Measurements from ENCODE around the gene SCAPER.
"Not testable (repeated sequence)": the region's sequence is repeated elsewhere in the genome, so short reads cannot be mapped to it uniquely, and the experiment has no call there.

The SCAPER gene

DNA sequence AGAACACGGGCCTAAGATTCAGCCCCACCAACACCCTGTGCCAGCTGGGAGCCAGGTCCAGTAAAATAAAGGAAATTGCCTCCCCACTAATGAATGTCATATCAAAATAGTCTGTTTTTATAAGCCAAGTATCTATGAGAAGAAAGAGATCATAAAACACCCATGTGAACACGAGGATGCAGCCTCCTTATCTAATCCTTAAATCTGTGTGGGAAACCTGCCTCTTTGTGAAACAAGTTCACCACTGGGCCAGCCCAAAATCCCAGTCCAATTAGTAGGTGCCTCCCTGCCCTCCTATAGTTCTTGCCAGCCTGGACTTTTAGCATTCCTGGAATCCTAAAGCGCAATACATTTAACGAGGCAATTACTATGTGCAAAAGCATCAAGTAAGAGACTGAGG lies 42.0 kb downstream of the SCAPER start:
- DNase-seq (ENCODE audit: low read depth) = no peak

DNA sequence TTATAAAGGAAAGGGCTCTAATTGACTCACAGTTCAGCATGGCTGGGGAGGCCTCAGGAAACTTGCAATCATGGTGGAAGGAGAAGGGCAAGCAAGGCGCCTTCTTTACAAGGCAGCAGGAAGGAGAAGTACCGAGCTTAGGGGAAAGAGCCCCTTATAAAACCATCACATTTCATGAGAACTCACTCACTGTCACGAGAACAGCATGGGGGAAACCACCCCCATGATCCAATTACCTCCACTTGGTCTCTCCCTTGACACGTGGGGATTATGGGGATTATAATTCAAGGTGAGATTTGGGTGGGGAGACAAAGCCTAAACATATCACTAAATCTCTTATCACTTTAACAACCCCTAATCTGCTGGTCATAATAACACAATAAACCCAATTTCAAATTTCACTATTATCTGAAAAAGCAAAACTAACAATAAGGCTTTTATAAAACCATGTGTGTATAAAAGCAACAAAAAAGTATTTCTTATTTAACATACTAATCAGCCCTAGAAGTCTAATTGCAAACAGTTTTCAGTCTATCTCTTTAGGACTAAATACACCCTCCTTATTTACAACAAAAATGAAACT lies 43.2 kb downstream of the SCAPER start:
- DNase-seq (ENCODE audit: low read depth) = no peak

DNA sequence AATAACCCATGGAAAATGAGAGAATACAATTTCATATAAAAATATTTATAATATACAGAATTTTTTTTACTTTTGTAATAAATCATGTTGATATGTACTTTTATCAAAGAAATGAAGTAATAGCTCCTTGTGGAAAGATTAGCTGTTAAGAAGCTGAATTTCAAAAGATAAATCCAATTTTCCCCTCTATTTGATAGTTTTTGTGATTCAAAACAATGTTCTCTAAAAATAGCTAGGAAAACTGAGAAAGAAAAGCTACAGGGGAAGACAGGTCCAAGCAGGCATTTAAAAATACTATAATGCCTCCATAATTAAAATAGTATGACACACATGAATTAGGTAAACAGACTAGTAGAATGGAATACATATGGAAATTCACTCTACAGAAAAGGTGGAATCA lies 44.9 kb downstream of the SCAPER start:
- no peak for DNase-seq (ENCODE audit: low read depth)

DNA sequence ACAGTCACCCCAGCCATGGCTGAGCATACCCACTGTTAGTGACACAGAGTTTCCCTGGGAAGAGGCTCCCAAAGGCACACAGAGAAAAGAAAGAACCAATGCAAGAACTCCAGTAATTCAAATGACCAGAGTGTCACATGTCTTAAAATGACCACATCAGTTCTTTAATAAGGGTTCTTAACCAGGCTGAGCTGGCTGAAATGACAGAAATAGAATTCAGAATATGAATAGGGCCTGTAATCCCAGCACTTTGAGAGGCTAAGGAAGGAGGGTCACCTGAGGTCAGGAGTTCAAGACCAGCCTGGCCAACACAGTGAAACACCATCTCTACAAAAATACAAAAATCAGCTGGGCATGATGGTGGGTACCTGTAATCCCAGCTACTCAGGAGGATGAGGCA lies 54.8 kb downstream of the SCAPER start:
- DNase-seq (ENCODE audit: low read depth) = not testable (repeated sequence)

DNA sequence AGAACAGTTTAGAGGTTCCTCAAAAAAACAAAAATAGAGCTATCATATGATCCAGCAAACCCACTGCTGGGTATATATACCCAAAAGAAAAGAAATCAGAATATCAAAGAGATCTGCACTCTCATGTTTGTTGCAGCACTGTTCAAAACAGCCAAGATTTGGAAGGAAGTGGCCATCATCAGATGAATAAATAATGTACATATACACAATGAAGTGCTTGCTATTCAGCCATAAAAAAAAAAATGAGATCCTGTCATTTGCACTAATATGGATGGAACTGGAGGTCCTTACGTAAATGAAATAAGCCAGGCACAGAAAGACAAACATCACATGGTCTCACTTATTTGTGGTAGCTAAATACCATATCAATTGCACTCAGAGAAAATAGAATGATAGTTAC lies 58.4 kb downstream of the SCAPER start:
- no peak for DNase-seq (ENCODE audit: low read depth)

DNA sequence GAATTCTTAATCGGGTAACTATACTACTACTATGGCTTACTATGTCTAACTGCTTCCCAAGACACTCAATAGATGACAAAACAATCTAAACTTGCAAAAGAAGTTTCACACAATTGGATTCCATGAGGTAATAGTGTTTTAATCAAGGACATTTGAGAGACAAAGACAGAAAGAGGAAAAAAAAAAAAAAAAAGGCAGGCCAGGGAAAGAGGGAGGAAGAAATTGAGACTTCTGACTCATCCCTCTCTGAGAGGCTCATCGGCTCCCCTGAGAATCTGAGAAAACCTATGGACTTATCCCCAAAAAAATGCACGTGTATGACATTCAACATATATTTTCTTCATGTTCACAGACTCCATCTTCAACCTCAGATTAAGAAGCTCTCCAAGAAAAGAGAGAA lies 61.0 kb downstream of the SCAPER start:
- DNase-seq (ENCODE audit: low read depth) = peak; percentile 16

DNA sequence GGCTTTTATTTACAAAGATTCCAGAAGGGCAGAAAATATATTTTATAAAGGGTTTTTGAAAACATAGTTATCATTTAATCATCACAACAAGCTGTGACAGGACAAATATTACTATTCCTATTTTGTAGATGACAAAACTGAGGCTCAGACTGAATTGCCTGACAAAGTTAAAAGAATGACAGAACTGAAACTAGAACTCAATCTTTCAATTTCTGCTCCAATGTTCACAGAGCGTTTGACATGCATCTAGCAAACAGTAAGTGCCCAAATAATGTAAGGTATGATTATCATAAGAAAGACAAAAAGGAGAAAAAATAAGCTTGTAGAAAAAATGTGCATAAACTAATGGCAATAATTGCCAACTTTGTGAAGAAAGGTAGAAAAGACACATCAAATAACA lies 61.9 kb downstream of the SCAPER start:
- DNase-seq (ENCODE audit: low read depth) = no peak

DNA sequence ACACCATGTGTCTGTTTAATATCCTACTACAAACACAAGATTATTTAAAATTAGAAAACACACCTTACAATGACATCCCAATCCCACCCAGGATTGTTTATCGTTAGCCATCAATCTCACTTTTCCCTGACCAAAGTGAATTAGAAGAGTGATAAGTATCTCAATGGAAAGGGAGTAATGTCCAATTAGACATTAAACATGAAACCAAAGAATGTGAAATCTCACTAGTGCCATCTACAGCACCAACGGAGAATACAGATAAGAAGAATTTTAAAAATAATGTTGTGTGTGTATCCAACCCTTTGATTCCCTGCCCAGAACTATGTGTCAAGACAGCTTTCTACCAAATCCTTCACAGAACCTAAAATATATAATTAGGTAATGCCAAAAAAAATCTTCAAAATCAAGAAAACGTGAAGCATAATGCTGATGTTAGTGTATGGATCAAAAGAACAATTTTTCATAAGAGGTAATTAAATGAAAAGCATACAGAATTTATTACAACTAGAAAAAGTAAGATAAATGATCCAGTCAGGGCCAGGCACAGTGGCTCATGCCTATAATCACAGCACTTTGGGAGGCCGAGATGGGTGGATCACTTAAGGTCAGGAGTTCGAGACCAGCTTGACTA lies 64.2 kb downstream of the SCAPER start:
- peak; percentile 52 for DNase-seq (ENCODE audit: low read depth)

DNA sequence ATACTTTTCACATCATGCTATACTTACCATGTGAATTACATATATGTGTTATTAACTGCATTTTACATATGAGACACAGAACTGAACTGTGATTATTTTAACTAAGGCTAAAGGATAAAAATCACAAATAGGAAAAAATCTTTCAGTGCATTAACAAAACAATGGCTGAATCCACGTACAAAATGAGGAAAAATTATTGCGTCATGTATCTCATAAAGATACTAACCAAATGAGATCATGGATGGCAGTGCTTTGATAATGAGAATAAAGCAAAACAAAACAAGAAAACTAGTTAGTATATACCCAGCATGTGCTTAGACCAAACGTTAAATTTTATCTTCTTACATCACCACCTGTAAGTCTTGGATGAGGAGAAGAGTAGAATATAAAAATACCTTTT lies 66.0 kb downstream of the SCAPER start:
- DNase-seq (ENCODE audit: low read depth) = peak; percentile 31

DNA sequence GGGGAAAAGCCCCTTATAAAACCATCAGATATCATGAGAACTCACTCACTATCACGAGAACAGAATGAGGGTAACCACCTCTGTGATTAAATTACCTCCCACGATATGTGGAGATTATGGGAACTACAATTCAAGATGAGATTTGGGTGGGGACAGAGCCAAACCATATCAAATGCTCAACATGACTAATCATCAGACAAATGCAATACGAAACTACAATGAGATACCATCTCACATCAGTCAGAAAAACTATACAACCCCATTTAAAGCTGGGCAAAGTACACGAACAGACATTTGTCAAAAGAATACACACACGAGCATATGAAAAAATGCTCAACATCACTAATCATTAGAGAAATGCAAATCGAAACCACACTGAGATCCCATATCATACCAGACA lies 67.7 kb downstream of the SCAPER start:
- DNase-seq (ENCODE audit: low read depth) = peak; percentile 2

DNA sequence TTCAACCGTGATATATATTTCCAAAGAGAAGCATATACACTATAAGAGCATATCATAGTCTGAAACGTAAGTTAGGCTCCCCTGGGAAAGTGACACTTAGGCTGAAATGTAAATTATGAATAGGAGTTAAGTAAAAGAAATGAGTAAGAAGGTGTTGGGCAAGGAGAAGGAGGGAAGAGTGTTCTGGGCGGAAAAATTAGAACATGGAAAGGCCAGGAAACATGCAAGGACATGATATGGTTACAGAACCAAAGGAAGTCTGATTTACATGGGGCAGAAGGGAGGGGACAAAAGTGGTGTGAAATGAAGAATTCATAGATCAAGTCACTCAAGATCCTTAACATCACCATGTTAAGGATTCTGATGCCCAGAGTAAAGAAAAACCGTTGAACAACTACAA lies 75.2 kb downstream of the SCAPER start:
- DNase-seq (ENCODE audit: low read depth) = no peak

DNA sequence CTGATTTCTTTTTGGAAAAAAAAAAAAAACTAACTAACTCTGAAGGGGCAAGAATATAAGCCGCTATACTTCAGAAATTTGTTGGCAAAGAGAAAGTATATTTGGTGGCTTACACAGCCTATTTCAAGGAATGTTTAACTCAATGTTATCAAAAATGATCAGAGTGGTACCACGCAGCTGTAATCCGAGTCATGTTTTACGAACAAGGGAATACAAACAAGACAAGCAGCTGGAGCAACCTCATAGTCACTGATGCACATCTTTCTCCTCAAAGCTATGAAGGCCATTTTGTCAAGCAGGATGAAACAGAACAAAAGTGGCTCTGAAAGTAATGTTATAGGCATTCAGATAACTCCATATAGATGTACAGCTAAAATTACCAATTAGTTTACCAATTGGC lies 81.2 kb downstream of the SCAPER start:
- no peak for DNase-seq (ENCODE audit: low read depth)

DNA sequence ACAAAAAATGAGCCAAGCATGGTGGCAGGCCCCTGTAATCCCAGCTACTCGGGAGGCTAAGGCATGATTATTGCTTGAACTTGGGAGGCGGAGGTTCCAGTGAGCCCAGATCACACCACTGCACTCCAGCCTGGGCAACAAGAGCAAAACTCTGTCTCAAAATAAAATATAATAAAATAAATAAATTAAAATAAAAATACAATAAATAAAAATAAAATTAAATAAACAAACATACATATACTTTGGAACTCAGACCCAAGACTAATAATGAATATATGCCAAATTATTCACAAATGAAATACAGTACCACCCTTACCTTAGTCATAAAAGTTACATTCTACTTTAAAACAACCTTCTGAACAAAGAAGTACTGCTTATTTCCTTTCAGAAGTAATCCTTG lies 81.8 kb downstream of the SCAPER start:
- DNase-seq (ENCODE audit: low read depth) = no peak

DNA sequence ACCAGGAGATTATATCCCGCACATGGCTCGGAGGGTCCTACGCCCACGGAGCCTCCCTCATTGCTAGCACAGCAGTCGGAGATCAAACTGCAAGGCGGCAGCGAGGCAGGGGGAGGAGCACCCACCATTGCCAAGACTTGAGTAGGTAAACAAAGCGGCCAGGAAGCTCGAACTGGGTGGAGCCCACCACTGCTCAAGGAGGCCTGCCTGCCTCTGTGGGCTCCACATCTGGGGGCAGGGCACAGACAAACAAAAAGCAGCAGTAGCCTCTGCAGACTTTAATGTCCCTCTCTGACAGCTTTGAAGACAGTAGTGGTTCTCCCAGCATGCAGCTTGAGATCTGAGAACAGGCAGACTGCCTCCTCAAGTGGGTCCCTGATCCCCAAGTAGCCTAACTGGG lies 86.2 kb downstream of the SCAPER start:
- not testable (repeated sequence) for DNase-seq (ENCODE audit: low read depth)

DNA sequence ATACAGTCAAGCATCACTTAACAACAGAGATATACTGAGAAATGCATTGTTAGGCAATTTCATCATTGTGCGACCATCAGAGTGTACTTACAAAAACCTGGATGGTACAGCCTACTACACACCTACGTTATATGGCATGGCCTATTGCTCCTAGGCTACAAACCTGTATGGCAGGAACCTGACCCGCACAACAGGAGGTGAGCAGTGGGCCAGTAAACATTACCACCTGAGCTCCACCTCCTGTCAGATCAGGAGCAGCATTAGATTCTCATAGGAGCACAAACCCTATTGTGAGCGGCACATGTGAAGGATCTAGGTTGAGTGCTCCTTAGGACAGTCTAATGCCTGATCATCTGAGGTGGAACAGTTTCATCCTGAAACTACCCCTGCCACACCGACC lies 89.7 kb downstream of the SCAPER start:
- no peak for DNase-seq (ENCODE audit: low read depth)

DNA sequence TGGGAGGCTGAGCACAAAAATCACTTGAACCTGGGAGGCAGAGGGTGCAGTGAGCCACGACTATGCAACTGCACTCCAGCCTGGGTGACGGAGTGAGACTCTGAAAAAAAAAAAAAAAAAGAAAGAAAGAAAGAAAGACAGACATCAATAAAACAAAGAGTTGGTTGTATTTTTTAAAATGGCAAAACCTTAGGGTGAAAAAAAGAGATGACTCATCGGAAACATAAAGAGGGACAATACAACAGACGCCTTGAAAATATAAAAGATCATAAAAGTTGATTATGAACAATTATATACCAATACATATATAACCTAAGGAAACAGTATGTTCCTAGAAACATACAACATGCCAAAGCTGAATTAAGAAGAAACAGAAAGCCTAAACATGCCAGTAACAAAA lies 92.8 kb downstream of the SCAPER start:
- DNase-seq (ENCODE audit: low read depth) = no peak

DNA sequence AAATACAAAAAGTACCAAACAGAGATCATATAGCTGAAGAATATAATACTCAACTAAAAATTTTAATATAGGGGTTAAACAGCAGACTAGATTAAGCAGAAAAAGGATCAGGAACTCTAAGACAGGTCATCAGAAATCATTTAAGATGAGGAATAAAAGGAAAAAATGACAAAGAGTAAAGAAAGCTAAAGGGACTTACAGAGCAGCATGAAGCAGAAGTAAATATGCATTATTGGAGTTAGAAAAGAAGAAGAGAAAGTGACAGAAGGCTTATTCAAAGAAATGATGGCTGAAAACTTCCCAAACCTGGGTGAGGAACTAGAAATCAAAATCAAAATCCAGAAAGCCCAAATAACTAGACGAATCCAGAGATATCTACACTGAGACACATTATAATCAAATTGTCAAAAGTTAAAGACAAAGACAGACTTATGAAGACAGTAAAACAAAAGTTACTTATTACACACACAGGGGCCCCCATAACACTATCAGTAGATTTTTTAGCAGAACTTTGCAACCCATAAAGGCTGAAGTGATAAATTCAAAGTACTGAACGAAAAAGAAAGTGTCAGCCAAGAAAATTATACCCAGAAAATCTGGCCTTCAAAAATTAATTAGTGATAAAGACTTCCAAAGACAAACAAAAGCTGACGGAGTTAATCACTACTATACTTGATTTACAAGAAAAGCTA lies 95.6 kb downstream of the SCAPER start:
- DNase-seq (ENCODE audit: low read depth) = no peak

DNA sequence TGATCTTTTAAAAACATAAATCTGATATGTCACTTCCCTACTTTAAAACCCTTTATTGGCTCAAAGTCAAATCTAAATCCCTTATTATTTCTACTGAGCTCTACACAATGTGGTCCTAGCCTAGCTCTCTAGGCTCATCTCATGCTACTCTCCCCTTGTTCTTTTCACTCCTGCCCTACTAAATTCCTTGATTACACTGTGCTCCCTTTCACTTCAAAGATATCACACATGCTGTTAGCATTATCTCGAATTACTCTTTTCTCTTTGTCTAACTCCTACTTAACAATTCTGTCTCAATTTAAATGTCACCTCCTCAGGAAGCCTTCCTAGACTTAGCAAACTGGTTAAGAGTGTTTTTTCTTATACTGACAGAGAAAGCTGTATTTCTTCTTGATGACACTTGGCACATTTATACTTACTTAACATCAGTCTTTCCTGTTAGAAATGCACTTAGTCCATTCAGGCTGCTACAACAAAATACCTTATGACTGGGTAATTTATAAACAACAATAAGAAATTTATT lies 102.0 kb downstream of the SCAPER start:
- DNase-seq (ENCODE audit: low read depth) = no peak

DNA sequence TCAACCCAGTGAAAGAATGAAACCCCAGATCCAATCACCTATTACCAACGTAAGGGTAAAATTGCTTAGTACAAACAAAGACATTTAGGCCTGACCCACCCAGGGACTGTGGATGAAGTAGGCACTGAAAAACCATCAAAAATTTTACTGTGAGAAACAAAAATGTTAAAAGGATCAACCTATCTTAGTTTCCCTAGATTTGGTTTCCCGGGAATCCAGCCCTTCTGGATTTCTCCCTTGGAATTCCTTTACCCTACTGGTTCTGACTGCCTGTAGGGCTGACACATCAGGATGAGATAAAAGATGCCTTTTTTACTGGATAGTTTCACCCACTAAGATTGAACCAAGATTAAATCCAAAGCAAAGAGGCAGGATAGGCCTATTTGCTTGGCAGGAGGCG lies 102.7 kb downstream of the SCAPER start:
- DNase-seq (ENCODE audit: low read depth) = peak; percentile 7

DNA sequence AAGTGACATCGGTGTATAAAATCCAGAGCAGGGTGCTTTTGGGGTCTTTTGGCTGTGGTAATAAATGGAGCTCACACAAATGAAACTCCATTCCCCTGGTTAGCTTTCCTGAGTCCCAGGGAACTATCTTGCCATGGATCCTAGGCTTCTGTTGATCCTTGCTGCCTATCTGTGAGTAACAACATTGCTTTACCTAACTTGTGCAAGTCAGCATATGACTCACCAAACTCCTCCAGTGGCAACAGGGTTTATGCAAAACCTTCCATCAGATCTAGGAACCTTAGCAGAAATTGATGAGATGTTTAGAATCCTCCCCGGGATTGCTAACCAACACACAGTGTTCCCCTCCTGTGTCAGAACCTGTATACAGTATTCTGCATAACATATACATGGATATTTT lies 105.4 kb downstream of the SCAPER start:
- DNase-seq (ENCODE audit: low read depth) = peak; percentile 89

DNA sequence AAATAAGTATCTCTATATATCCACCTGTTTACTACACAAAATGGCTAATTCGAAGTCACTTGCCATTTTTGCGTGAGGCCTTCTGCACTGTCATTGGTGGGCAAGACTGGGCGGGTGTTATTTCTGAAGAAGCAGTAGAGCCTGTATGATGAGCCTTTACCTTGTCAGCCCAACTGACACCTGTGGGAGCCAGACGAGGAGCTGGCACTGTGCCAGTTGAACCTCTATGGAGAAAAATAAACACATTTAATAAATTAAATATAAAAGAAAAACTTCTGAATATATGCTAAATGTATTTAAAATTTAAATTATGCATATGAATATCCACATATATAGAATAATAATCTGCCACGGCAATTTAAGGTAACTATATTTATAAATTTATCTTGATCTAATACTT lies 109.9 kb downstream of the SCAPER start:
- DNase-seq (ENCODE audit: low read depth) = no peak

DNA sequence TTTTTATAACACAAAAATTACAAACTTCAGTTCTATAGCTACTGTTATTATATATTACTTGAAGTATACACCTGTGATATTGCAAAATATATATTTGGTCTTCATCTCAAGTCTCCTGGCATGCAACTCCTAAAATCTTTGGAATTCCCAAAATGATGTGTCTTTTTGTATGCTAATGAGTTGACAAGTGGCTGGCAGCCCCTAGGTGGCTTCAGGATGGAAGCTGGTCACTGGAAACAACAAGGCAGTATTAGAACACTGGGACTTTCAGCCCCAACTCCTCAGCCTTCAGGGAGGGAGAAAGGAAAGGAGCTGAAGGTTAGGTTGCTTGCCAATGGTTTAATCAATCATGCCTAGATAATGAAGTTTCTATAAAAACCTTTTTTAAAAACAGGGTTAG lies 112.0 kb downstream of the SCAPER start:
- no peak for DNase-seq (ENCODE audit: low read depth)

DNA sequence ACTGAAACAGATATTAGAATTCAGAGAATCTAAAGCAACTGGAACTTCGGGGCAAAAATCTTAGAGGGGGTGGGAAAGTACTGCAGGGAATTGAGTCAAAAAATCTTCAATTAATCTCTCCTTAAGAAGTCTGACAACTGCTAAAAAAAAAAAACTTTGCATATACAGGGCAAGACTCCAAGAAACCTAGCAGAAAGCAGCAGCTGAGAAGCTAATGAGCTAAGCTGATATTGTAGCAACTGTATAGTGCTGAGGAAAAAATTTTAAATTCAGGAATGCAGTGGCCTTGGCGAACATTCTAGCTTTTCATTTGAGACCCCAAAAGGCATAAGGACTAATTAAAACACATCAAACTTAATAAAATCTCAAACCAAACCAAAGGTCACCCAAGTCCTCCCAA lies 113.6 kb downstream of the SCAPER start:
- DNase-seq (ENCODE audit: low read depth) = no peak

DNA sequence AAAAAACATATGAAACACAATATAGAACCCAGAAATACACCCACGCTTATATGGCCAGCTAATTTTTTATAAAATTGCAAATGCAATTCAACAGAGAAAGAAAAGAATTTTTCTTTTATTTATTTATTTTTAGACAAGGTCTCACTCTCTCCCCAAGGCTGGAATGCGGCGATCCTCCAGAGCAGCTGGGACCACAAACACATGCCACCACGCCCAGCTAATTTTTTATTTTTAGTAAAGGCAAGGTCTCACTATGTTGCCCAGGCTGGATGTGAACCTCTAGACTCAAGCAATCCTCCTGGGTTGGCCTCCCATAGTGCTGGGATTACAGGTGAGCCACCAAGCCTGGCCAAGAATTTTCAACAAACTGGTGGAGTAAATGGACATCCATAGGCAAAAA lies 117.9 kb downstream of the SCAPER start:
- DNase-seq (ENCODE audit: low read depth) = no peak

Data from amniotic epithelial cell (primary cell).